Thyroid gland (tissue), 4 donors: ENCODE measurements around the gene ICE2.

Experiments
- CTCF ChIP-seq, 6 experiments: fragments of 200-600 bp in 3 of 6; fragments of 450-650 bp in 3 of 6; sonication (generic) in 3 of 6; IDR thresholded peaks; one replicate each; pipeline ENCODE4 v1.5.1; 2016 to 2019; ENCODE audit warnings: antibody characterized with exemption in 6 of 6, mild to moderate bottlenecking in 2 of 6, inconsistent platforms in 1 of 6, moderate library complexity in 1 of 6
- POLR2A ChIP-seq, 2 donors: fragments of 450-650 bp; IDR thresholded peaks; one replicate each; pipeline ENCODE4 v1.6.1; 2017; ENCODE audit warnings: antibody characterized with exemption in 2 of 2, mild to moderate bottlenecking in 2 of 2, moderate library complexity in 1 of 2

GRCh38 chr15:60379185-60379524 is 99.8 kb downstream of the ICE2 start:
- no peak for TF ChIP-seq POLR2A (IDR thresholded peaks at IDR 0.05)
- no peak for TF ChIP-seq CTCF (IDR thresholded peaks at IDR 0.05)
